Ovary (tissue), 3 donors: ENCODE results near the gene CPT1B.

Source experiments
- CTCF ChIP-seq, 3 donors: fragments of 450-650 bp in 2 of 3; fragments of 200-600 bp in 1 of 3; IDR thresholded peaks; one replicate each; pipeline versions ENCODE4 v1.5.1 to v1.8.0; 2016 to 2022; ENCODE audit warnings: antibody characterized with exemption in 3 of 3, mild to moderate bottlenecking in 1 of 3
- EP300 ChIP-seq: sonication (generic); formaldehyde crosslinking; IDR thresholded peaks from one replicate; pipeline ENCODE4 v1.6.1; 2017; ENCODE audit warnings: antibody characterized with exemption
- POLR2A ChIP-seq: fragments of 450-650 bp; IDR thresholded peaks from one replicate; pipeline ENCODE4 v1.6.1; 2017; ENCODE audit warnings: antibody characterized with exemption, mild to moderate bottlenecking, moderate library complexity
- donor health status: DM: no; HTN: no; CAD: no.

GRCh38 chr22:50567721-50568252 lies 10.4 kb downstream of the CPT1B start:
- TF ChIP-seq CTCF (IDR thresholded peaks at IDR 0.05), result no peak
- TF ChIP-seq EP300, result no peak
- TF ChIP-seq POLR2A, result no peak
